GM13976 (cell line): Measurements from ENCODE around the gene SNTA1.
"Not testable (repeated sequence)": the region's sequence is repeated elsewhere in the genome, so short reads cannot be mapped to it uniquely, and the experiment has no call there.

Experiments used
- DNase-seq: peaks from one replicate; pipeline ENCODE4 v3.0.0; 2012; ENCODE audit warnings: low spot score
- in situ Hi-C: fragments of 300-500 bp; cut with MboI; formaldehyde crosslinking; loops from one replicate; pipeline ENCODE4 v1.12.0; 2022; ENCODE audit warnings: low sequenced_read_pairs, mixed read lengths, inconsistent platforms; ENCODE audit not compliant: unreplicated experiment
- TF ChIP-seq, protein P1 (sequence below): IDR thresholded peaks from 2 replicates; pipeline ENCODE4 v1.5.1; 2012; ENCODE audit warnings: borderline replicate concordance, mild to moderate bottlenecking; ENCODE audit not compliant: insufficient read depth; ENCODE audit errors: extremely low read depth, missing control alignments, control extremely low read depth

The SNTA1 gene

DNA sequence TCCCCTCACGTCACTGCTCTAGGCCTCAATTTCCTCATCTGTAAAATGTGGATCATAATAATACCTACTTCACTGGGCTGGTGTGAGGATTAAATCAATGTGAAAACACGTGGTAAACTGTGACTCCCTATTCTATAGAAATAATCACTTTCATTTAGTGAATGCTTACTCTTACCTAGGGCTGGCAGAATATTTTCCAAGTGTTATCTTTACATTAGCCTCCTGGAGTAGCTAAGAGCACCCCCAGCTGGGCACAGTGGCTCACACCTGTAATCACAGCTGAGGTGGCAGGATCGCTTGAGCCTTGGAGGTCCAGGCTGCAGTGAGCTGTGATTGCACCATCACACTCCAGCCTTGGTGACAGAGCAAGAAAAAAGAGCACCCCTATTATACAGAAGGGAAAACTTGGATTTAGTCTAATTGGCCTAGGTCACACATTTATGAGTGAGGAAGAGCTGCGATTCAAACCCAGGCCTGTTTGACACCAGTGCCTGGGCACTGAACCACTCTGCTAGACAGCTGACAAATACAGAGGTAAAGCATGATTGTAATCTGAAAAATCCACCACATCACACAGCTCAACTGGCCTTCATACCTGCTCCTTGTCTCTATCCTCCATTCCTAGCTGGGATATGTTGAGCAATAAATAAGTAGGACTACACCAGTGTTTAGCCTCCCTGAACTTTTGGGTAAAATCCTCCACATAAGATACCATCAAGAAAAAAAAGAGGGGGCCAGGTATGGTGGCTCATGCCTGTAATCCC lies 1.4 kb upstream of the SNTA1 start:
- DNase-seq: no peak
- TF ChIP-seq, protein P1, sequence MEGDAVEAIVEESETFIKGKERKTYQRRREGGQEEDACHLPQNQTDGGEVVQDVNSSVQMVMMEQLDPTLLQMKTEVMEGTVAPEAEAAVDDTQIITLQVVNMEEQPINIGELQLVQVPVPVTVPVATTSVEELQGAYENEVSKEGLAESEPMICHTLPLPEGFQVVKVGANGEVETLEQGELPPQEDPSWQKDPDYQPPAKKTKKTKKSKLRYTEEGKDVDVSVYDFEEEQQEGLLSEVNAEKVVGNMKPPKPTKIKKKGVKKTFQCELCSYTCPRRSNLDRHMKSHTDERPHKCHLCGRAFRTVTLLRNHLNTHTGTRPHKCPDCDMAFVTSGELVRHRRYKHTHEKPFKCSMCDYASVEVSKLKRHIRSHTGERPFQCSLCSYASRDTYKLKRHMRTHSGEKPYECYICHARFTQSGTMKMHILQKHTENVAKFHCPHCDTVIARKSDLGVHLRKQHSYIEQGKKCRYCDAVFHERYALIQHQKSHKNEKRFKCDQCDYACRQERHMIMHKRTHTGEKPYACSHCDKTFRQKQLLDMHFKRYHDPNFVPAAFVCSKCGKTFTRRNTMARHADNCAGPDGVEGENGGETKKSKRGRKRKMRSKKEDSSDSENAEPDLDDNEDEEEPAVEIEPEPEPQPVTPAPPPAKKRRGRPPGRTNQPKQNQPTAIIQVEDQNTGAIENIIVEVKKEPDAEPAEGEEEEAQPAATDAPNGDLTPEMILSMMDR: peak; percentile 14
- in situ Hi-C loops: no loop called here

- TF ChIP-seq, protein P1: no peak
- in situ Hi-C loops: no loop called here
- DNase-seq: no peak
These were observed 504 bp downstream of the SNTA1 start for GRCh38 chr20:33443006-33443511.

GRCh38 chr20:33442136-33443005 lies 1.2 kb downstream of the SNTA1 start:
- TF ChIP-seq, protein P1: no peak
- no peak for DNase-seq
- in situ Hi-C loops: no loop called here

- TF ChIP-seq, protein P1: no peak
- DNase-seq: no peak
- in situ Hi-C loops: no loop called here
These were observed 2.2 kb downstream of the SNTA1 start for GRCh38 chr20:33441142-33441955.

DNA sequence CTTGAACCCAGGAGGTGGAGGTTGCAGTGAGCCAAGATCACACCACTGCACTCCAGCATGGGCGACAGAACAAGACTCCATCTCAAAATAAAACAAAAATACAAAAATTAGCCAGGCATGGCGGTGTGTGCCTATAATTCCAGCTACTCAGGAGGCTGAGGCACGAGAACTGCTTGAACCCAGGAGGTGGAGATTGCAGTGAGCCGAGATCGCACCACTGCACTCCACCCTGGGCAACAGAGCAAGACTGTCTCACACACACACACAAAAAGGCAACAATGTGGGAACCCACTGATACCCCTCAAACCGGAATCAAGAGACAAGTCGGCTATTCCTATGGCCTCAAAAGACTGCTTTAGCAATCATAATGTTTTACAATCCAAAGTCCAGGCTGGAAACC lies 3.0 kb downstream of the SNTA1 start:
- in situ Hi-C loops, DNase-seq: not testable (repeated sequence)

DNA sequence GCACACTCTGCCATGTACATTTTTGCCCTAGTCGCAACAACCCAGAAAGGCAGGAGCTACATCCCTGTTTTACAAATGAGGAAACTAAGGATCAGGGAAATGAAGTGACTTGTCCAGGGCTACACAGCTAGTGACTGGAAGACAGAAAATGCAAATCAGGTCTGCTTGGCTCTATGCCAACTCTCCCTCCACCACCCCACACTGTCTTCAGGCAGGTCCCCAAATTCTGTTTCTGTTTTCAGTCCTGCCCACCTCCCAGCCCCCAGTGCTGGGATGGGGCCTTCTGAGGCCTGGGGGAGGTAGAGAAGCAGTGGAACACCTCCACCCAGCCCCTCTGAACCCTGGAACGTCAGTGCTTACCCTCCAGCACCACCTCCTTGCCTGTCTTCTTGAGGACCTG lies 5.1 kb downstream of the SNTA1 start:
- TF ChIP-seq, protein P1: no peak
- DNase-seq: no peak
- in situ Hi-C loops: no loop called here
